GM12892 (cell line): ENCODE results near the gene DZIP1.

ENCODE experiments used
- POLR2A ChIP-seq: IDR thresholded peaks from 2 replicates; pipeline ENCODE4 v1.6.1; 2011; ENCODE audit warnings: low read depth, low read length, control low read depth
- POLR2AphosphoS5 ChIP-seq: IDR thresholded peaks from 2 replicates; pipeline ENCODE4 v1.6.1; 2011; ENCODE audit warnings: low read depth, low read length, control low read depth
- TAF1 ChIP-seq: IDR thresholded peaks from 2 replicates; pipeline ENCODE4 v1.6.1; 2011; ENCODE audit warnings: low read depth, mild to moderate bottlenecking, control low read depth, low read length, borderline replicate concordance

- TF ChIP-seq POLR2AphosphoS5 (no peak), TAF1 (no peak), POLR2A (no peak)
Measured at GRCh38 chr13:95601216-95601615, 43.3 kb downstream of the DZIP1 start.
